A204.1 (cell line): Measurements from ENCODE around the gene LCORL.
"Not testable (repeated sequence)": the region's sequence is repeated elsewhere in the genome, so short reads cannot be mapped to it uniquely, and the experiment has no call there.

Experiments used
- FAIRE-seq: peaks from 2 replicates; lab custom pipeline; 2012; peaks lifted over from hg19 to GRCh38; lab: Jason Lieb, UNC

Gene LCORL

DNA sequence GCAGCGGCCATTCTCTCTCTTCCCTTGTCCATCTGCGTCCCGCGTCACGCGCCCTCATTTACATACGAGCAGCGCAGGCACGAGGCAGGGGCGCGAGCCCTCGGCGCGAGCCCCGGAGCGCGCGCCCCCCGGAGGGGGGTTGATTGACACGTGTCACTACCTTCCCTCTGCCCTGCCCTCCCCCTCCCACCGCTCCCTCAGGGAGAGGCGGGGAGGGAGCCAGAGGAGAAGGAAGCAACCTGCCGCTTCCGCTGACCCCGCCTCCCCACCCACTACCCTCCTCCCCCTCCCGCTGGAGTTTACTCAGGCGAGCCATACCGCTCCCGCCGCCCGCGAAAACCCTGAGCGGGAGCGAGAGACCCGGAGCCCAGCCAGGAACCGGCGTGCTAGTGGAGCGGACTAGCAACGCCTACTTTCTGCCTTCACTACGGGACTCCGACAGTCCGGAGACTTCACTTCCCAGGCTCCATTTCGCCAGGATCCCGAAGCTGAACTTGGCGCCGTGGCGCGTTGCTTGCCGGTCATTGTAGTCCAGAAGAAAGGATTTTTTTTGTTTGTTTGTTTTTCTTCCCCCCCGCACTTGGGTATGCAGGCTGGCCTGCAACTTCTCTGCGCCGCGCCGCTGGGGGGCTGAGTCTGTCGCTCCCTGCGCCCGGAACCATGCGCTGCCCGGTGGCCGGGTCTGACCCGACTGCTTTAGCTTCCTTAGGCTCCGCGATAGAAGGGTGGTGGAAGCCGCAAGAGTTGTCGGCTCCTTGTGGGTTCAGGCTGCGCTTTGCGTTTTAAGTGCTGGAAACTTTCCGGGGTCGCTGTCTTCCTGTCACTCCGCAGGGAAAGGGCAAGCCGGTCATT is at the start of gene LCORL:
LCORL (minus strand) TSS at position 36 of the 852 bp plus-strand sequence; CDS start at position 32, 4 bp downstream.
- peak; percentile 95 for FAIRE-seq

DNA sequence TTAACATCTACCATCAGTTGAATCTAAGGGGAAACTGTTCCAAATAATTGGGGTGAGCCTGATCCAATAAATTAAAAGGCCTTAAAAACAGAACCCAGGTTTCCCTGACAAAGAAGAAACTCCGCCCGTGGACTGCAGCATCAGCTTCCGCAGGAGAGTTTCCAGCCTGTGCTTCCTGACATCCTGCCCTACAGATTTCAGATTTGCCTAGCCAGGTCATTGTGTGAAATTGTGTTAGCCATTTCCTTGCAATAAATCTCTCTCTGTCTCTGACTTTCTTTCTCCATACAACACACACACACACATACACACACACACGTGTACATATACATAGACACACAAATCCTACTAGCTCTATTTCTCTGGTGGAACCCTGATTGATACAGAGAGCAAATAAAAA is 48.3 kb upstream of the LCORL start:
- FAIRE-seq: no peak

DNA sequence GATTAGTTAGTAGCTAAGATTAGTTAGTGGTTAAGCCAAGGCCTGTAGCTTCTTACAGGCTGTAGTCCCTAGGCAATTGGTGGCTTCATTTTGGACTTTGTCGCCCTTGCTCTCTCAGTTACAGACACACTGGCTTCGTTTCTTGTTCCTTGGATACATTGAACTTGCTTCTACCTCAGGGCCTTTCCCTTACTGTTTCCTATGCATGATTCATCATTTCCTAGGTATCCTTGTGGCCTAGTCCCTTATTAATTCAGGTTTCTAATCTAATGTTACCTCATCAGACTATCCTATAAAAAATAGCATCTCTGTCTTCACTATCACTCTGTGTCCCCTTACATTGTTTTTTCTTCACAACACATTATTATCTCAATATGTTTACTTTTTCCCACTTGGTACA is 45.5 kb upstream of the LCORL start:
- no peak for FAIRE-seq

DNA sequence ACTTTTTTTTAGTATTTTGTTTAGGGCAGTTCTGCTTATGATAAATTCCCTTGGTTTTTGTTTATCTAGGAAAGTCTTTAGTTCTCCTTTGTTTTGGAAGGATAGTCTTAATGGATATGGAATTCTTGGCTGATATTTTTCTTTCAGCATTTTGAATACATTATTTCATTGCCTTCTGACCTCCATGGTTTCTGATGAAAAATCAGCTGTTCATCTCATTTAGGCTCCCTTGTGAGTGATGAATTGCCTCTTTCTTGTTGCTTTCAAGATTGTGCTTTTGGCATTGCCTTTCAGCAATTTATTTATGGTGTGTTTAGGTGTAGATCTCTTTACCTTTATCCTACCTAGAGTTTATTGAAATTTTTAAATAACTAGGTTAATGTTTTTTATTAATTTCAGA is 41.5 kb upstream of the LCORL start:
- no peak for FAIRE-seq

DNA sequence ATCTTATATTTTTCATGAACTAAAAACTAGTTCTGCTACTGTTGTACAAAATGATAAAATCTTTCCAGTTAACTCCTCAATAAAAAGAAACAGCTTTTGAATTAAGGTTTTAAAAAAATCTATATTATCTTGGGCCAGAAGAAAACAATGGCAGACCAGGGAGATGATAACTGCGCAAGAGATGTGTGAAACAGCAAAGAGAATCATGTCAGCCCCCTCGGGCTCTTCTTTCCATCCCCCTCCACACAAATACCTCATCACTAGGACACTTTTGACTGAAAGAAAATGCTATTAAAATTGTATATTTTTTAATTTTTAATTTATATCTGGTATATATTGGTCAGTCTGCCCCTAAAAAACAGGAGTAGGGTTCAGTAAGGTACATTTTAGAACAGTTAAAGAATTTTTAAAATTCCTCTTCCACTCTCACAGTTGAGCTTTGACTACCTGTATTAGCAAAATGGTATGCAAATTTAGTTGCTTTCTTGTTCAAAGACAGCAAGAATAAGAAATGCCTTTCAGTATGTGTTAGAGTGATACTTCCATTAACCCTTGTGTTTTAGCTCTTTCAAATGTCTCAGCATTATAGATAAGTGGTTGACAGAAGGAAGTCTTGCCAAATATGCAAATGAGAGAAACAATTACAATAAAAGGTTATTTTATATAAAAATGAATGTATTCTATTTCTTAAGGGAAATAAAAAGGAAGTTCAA is 36.4 kb upstream of the LCORL start:
- FAIRE-seq: peak; percentile 14

DNA sequence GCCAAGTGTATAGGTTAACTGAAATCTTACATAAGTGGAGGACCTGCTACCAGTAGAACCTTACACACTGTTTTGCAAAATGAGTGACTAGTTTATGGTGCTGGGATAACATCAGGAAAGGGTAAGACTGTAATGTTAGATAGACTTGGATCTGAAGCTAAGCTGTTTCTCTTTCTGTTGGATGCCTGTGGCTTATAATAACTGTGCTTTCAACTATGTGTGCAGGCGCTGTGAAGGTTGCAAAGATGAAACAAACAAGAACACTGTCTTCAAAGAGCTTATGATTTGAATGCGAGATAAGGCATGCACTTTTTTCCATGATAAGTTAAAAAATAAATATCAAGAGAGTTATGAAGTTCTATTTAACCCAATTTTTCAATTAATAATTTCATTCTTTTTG is 34.5 kb upstream of the LCORL start:
- FAIRE-seq: no peak

DNA sequence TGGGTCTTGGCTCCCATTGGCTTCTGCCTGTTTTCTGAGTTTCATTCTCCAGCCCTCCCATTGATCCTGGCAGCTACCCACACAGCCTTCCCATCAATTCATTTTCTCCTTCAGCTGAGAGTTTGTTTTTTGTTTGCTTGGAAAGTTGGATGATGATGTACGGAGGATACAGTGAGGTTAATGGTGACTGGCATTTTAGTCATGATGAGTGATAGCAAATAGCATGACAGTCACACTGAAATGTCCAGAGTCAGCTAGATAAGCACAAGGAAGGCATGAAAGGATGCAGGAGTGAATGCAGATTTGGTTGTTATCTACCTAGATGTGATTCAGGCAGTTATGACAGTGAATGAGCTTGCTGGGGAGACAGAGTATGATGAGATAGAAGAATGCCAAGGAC is 30.6 kb upstream of the LCORL start:
- FAIRE-seq: no peak

DNA sequence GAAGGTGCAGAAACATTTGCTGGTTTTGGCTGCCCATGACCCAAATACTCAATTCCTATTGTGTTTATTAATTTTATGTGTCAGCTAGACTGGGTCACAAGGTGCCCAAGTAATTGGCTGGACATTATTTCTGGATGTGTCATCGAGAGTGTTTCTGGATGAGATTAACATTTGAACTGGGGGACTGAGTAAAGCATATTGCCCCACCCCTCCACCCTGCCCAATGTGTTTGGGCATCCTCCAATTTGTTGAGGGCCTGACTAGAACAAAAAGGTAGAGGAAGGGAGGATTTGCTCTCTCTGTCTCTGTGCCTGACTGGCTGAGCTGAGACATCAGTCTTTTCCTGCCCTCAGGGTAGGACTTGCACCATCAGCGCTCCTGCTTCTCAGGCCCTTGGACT is 29.7 kb upstream of the LCORL start:
- FAIRE-seq: no peak

DNA sequence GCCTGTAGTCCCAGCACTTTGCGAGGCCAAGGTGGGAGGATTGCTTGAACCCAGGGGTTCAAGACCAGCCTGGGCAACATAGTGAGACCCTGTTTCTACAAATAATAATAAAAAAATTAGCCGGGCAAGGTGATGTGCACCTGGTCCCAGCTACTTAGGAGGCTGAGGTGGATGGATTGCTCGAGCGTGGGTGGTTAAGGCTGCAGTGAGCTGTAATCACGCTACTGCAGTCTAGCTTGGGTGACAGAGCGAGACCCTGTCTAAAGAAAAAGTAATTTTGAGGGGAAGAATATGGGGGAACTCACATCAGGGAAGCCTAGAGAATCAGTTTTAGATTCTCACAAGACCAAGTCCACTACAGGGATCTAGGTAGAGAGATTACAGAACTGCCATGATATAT is 28.9 kb upstream of the LCORL start:
- no peak for FAIRE-seq

DNA sequence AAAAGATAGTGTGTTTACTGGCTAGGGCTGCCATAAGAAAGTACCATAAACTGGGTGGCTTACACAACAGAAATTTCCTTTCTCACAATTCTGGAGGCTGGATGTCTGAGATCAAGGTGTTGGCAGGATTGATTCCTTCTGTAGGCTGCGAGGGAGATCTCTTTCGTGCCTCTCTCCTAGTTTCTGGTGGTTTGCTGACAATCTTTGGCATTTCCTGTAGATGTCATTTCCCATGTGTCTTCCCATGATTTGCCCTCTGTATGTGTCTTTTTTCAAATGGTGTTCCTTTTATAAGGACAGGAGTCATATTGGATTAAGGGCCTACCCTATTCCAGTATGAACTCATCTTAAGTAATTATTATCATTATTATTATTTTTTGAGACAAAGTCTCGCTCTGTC is 27.9 kb upstream of the LCORL start:
- FAIRE-seq: no peak

DNA sequence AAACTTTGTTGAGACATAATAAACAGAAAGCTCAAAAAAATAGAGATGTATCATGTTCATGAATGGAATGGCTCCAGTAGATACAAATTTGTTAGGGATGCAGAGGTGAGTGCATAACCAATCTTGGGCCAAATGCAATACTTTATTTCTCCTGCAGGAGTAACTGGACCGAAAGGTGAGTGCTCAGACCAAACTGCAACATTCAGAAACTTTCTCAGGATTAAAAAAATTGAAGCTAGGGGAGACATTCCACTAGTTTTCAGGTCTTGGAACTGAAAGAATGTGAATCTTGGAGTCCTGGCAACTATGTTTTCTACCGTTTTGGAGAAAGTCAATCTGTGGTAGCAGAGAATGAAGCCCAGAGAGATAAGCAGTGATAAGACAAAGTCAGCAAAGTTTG is 21.2 kb upstream of the LCORL start:
- FAIRE-seq: no peak

DNA sequence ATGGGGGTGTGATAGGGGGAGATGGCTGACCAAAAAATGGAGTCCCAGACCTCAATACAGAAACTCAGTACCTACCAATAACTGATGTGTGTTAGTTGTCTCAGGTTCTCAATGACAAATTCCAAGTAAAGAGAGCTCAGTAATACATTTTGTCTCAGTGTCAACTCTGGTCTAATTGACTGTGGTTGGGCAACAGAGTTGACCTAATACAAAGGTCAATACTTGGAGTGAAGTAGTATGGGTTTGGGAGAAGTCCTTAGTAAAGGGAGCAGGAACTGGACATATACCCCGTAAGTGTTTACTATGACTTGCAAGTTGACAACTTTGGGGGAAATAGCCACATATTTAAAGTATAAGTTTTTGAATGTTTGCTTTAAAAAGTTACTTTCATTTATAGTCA is 20.5 kb upstream of the LCORL start:
- no peak for FAIRE-seq

DNA sequence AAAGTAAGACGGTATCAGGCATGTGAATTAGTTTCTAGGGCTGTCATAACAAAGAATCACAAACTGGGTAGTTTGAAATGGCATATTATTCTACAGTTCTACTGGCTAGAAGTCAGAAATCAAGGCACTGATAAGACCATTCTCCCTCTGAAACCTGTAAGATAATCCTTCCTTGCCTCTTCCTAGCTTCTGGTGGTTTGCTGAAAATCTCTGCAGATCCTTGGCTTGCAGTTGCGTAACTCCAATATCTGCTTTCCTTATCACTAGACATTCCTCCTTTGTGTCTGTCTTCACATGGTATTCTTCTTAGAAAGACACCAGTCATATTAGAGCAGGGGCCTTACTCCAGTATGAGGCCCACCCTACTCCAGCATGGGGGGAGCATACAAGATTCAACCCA is 19.6 kb upstream of the LCORL start:
- no peak for FAIRE-seq

DNA sequence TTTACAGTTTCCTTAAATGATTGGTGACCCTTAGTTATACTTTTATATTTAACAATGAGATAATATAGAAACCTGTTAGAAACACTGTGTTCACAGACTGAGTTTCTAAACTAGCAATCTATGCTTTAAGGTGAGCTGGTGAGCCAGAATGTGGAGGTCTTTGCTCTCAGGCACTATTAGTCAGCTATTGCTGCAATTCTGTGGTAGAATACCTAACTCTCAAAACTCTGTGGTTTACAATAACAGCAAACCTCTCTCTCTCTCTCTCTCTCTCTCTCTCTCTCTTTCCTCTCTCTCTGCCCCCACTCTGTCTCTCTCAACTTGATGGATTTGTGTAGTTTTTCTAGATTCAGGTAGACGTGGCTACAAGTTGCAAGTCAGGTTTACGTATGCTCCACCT is 17.6 kb upstream of the LCORL start:
- no peak for FAIRE-seq

DNA sequence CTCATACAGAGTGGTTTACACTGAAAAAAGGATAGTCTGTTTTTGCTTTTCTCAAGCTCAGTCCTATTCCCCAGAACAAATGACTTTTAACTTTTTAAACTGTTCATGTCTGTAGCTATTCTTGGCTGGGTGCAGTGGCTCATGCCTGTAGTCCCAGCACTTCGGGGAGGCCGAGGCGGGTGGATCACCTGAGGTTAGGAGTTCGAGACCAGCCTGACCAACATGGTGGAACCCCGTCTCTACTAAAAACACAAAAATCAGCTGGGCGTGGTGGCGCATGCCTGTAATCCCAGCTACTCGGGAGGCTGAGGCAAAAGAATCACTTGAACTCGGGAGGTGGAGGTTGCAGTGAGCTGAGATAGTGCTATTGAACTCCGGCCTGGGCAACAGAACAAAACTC is 14.8 kb upstream of the LCORL start:
- not testable (repeated sequence) for FAIRE-seq

DNA sequence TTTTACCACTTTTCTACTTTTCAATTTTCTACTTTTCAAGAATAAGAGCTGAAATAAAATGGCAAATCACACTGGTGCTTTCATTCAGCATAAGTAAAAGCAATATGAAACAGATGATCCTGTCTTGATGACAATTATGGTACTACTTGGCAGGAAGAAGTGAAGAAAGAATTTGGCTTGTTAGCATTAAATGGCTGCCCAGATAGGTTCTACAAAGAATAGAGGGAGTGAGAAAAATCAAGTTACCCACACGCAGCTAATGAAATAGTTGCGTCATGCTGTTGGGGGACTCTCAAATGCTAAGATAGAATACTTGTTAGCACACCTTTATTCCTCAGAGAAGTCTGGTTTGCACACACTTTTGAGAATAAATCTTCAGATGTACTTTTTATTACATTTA is 12.5 kb upstream of the LCORL start:
- no peak for FAIRE-seq

DNA sequence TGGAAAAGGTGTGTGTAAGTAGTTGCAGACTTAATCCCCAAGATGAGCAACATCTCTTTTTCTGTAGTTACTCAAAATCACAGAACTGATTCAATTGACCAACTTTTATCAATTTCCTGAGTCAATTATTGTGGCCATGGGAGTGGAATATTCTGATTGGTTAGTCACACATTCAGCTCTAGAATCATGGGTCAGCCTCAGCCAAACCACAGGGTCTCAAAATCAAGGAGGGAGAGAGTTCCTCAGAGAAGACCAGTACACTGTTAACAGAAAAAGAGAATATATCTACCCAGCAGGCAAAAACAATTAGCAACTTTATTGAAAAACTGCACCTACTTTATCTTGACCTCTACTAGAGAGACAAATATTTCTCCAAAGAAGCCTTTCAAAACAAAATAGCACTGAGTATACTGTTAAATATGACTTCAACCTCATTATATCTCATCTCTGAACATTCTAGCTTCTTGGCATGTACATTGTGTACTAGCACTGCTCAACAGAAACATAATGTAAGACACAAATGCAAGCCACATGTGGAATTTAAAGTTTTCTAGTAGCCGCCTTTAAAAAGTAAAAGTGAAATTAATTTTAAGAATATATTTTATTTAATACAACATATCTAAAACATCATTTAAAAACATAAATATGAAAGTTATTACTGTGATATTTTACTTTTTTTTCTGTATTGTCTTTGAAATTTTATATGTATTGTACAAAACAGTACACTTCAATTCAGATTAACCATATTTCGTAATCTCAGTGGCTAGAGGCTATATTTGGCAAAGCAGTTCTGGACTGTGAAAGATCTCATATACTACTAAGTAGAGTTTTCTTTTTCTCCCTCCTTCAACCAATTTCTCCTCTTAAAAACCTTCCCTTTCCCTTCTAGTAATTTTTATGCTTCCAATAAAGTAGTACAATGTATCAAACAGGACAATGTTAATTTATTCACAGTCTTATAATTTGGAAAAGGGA is 11.8 kb upstream of the LCORL start:
- peak; percentile 48 for FAIRE-seq

DNA sequence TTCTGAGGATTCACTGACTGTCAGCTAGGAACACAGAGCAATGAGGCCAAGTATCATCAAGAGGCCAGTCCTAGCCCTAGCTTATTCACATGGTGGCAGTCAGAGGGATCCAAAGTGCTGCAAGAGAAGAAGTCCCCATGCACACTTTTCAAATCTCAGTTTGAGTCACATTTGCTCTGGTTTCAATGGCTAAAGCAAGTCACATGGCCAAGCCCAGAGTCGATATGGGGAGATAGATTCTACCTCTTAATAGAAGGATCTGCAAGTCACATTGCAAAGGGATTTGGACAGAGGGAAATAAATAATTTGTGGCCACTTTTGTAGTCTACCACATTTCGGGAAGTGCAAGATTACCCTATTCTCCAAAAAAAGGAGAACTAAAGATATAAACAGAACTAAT is 3.7 kb upstream of the LCORL start:
- no peak for FAIRE-seq

DNA sequence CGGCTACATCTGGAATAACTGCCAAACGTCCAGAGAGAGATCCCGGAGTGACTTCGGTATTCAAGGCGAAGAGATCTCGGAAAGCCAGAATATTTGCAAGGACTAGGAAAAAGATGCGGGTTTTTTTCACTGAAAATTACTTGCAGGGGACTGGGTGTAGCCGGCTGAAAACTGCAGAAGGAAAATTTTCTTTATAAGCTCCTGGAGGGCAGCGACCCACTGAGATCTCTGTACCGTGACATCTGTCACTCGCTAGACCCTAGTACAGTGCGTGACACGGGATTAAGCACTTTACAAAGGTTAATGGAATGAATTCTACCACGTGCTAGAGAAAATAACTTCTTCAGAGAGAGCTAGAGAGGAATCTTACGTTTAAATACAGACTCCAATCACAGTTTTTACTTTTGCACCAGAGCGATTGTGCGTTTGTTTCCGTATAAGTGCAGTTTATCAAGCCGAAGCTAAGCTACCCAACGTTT is 1.1 kb upstream of the LCORL start:
- no peak for FAIRE-seq

DNA sequence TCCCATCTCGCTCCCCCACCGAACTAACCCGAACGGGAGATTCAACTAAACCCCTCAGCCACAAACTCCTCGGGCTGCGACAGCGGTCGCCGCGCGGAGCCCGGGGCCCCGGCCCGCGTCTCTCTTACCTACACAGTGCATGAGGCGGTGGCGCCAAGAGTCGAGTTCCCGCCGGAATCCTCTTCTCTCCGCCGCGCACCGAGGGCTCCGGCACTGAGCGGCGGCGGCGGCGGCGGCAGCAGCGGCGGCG is 160 bp downstream of the LCORL start:
- no peak for FAIRE-seq

DNA sequence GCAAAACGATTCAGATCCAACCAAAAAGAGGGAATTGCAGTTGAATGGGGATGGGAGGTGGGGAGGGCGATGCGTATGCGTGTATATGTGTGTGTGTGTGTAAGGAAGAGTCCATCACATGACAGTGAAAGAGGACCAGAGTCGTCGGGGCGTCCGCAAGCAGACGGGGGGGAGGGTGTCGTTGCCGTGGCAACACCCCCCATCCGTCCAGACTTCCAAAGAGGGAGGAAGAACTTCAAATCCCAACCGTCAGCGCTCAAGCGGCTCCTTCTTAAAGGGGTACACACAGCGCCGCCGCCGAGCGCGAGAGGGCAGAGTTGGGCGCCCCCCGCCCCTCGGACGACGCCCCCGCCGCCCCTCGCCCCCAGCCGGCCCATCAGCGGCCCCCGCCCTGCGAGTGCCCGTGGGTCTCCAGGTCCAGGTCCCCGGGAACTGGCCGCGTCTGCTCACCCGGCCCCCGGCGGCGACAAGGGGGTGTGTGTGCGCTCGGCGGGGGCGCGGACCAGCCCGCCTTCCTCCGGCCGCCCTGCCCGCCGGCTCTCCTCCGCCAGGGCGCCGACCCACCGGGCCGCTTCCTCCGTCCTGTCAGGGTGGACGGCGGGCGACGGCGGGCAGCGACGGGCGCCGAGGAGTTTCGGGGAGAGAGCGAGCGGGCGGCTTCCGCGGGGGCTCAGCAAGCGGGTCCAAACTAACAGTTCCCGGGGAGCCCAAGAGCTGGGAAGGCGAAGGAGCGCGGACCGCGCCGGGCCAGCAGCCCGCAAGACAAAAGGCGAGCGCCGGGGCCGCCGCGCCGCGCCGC is 685 bp downstream of the LCORL start:
- no peak for FAIRE-seq

DNA sequence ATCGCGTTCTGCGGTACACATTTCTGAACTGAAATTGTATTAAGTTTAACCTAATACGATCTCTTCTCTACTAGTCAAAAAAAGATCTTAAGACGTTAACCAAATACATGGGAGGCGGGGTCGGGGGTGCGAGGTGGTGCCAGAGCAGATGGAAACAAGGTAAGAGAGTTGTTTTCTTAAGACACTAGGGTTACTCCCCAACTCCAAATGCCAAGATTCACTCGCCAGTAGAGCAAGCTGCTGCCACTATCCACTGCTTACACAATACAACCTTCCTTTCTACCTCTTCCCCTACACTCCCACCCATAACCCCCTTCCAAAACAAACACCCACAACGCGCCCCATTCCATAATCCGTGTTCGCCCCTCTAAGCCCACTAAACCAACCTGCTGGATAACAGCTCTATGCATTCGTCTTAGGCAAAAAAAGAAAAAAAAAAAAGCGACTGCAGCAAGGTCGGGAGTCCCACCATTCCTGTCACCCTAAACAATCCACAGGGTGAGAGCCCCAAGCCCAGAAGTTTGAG is 1.3 kb downstream of the LCORL start:
- FAIRE-seq: no peak
